Left cardiac atrium (tissue), 4 donors: ENCODE data around the gene RNF166. TPM values are rescaled to one million over a fixed set of nuclear protein-coding genes. Genes with fewer than 3 reads are reported as not detected.
"Not testable (repeated sequence)": the region's sequence is repeated elsewhere in the genome, so short reads cannot be mapped to it uniquely, and the experiment has no call there.

ENCODE experiments used
- ATAC-seq, 2 donors: fragments of 200-7000 bp; cut with Tn5 transposase; one replicate each; pipeline ENCODE4 v1.9.1; 2020; ENCODE audit warnings: mild to moderate bottlenecking in 2 of 2, moderate library complexity in 2 of 2
- DNase-seq: peaks from one replicate; pipeline ENCODE4 v3.0.0-alpha.2; 2020
- intact Hi-C, 2 donors: fragments of 100-400 bp; cut with DNase I; formaldehyde crosslinking; loops; one replicate each; pipeline versions ENCODE4 v1.14.1 to v1.15.1; 2022 to 2023
- total RNA-seq, 2 donors: library from RNA; stranded (reverse); fragmentation: NEBNext Ultra II Directional; extraction: Animal tissue kit (Norgen Biotek cat#: 25700); gene quantifications; one replicate each; pipeline ENCODE4 v1.2.1, GENCODE V29; 2021
- donor health status: DM: no; HTN: yes; CAD: no.
- donor health status: DM: no; HTN: yes; CAD: no; lungs with severe emphysema.
- donor health status: DM: yes; HTN: yes; CAD: no.
- donor health status: Dilated cardiomyopathy.

Gene RNF166
- total RNA-seq, 2 donors from 2014 or later, result 18.3 to 20.1 TPM

DNA sequence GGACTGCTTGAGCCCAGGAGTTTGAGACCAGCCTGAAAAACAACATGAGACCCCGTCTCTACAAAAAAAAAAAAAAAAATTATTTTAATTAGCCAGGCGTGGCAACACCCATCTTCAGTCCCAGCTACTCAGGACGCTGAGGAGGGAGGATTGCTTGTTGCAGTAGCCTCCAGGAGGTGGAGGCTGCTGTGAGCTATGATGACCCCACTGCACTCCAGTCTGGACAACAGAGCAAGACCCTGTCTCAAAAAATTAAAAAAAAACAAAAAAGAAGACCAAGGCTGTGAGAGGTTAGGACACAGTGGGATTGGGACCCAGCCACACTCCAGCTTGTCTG is 18.6 kb downstream of the RNF166 start:
- intact Hi-C loops, result no loop called here
- ATAC-seq (no peak), DNase-seq (no peak)

GRCh38 chr16:88687254-88687576 is 19.0 kb downstream of the RNF166 start:
- DNase-seq (no peak), ATAC-seq (no peak)
- intact Hi-C loops, result no loop called here

DNA sequence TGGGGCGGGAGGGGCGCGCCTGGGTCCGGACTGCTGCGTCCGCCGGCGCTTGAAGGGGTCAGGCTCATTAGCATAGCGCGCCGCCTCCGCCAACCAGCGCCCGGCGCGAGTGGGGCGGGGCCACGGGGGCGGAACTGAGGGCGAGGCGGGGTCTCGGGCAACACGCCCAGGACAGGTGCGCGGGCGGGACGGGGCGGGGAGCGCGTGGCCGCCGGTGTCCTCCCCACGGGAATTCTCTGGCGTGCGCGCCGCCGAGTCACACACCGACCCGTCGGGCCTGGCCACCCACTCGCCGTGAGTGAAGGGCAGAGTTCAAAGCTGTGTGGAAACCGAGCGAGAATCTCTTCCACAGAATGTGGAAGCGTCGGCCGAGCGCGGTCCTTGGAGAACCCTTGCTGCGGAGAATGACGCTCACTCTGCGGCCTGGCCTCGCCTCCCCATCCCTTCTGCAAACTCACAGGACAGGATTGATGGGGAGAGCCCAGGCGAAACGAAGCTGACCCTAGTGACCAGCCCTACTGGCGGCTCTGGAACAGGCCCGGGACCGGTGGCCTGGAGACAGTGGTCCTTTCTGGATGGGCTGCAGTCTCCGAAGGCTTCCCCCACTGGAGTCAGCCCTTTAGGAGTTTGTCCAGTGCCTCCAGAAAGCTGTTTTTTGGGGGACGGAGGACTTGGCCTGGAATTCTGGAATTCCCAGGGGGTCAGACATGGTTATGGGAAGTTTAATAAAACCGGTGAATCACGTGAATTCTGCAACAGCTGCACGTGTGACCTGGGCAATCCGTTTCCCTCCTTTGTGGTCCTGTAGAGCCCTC is 19.6 kb downstream of the RNF166 start, which contains the start of gene SNAI3:
TSS of gene SNAI3 (minus strand) at position 69 of the 815 bp plus-strand sequence. CDS start 101 bp downstream, outside the sequence.
- DNase-seq, result peak; percentile 86
- intact Hi-C loops, result no loop called here
- ATAC-seq, result peak; percentile 90 to 92

GRCh38 chr16:88686062-88686438 is 20.2 kb downstream of the RNF166 start:
- intact Hi-C loops, result no loop called here
- ATAC-seq (peak; percentile 24 to 28), DNase-seq (no peak)

GRCh38 chr16:88685156-88686061 is 20.8 kb downstream of the RNF166 start:
- no peak for DNase-seq

GRCh38 chr16:88684569-88685155 is 21.5 kb downstream of the RNF166 start:
- DNase-seq (no peak), ATAC-seq (no peak)
- intact Hi-C loops, result no loop called here

More at GRCh38 chr16:88685156-88686061, 20.8 kb downstream of the RNF166 start:
- peak in 1 of 2 donors; percentile 1 for ATAC-seq
- intact Hi-C loops, result no loop called here

DNA sequence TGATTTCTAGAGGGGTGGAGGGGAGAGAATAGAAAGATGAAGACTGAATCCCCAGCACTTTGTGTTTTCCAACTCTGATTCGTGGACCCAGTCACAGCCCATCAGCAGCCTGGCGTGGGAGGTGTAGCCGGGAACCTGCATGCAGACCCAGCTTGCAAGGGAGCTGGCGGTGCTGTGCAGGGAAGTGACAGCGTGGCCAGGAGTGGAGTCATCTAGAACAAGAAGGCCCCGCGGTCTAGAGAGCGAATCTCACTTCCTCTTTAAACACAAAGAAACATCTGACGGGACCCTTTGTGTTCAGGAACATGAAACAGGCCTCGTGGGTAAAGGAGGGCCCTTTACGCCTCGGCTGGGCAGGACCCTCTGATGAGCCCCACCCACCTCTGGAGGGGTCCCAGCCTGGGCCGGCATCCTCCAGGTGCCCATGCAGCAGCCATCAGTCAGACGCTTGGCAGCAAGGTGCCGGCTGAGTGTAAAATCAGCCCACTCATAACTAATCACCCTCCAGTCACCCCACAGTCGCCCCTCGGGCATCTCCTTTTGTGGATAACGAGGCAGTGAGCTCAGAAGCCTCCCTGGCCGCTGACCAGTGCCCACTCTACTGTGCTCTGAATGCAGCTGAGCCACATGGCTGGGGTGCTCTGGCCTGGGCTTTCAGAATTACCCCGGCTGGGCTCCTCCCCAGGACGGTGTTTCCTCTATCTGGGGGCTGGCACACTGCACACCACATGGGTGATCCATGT is 24.3 kb downstream of the RNF166 start:
- intact Hi-C loops, result no loop called here
- DNase-seq, result no peak

DNA sequence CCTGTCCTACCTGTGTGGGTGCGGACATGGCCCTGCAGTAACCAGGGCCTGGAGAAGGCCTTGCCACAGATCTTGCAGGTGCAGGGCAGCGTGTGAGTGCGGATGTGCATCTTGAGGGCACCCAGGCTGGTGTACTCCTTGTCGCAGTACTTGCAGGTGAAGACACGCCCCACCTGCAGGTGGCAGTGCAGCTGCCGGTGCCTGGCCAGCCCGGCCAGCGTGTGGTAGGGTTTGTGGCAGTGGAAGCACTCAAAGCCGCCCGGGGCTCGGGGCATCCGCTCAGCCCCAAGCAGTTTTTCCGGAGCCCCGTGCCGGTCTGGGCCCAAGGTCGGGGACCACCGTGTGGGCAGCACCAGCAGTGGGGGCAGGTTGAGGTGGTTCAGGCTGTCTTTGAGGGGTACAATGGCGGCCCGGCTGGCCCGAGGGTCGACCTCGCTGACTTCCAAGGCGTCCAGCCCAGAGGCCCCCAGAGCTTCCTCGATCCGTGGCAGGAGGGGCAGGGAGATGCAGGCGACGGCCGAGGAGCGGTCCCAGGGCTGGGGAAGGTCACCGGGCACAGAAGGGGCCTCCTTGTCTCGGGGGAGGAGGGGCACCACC is 25.0 kb downstream of the RNF166 start:
- DNase-seq, result no peak
- intact Hi-C loops, result no loop called here
- no peak for ATAC-seq

More for the DNA sequence above, 24.3 kb downstream of the RNF166 start:
- peak in 1 of 2 donors; percentile 6 for ATAC-seq

- DNase-seq (no peak), ATAC-seq (no peak)
- intact Hi-C loops, result no loop called here
These were observed 25.6 kb downstream of the RNF166 start for GRCh38 chr16:88680554-88681083.

DNA sequence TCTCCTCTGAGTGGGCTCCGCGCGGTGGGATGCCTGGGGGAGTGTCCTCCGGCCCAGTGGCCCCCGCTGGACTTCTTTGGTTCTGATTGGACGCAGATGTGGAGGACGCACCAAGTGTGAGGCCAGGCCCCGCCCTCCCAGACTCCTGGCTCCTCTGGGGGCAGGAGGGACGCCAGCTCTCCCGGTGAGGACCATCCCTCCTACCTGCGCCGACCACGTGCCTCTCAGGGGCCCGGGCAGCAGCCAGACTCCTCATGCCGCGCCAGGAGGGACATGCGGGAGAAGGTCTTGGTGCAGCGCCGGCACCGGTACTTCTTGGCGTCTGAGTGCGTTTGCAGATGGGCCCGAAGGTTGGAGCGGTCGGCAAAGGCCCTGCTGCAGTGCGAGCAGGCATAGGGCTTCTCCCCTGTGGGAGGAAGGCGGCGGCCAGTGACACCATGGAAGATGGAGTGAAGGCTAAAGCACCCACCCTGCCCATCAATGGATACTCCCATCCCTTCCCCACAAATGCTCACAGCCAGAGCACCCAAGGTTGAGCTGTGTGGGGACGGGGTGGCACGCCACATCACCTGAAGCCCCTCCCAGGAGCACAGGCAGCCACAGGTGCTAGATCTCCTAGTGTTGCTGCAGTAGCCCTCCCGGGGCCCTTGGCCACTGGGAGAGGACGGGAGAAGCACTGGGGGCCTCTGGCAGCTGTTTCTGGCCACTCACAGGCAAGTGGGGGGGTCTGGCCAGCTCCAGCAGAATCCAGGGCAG is 27.8 kb downstream of the RNF166 start:
- intact Hi-C loops, result no loop called here
- ATAC-seq (no peak), DNase-seq (no peak)

- ATAC-seq, result no peak
- intact Hi-C loops, result no loop called here
- DNase-seq, result no peak
These were observed 28.5 kb downstream of the RNF166 start for GRCh38 chr16:88677721-88678120.

GRCh38 chr16:88676502-88677242 is 29.5 kb downstream of the RNF166 start:
- DNase-seq (no peak), ATAC-seq (no peak)
- intact Hi-C loops, result no loop called here

DNA sequence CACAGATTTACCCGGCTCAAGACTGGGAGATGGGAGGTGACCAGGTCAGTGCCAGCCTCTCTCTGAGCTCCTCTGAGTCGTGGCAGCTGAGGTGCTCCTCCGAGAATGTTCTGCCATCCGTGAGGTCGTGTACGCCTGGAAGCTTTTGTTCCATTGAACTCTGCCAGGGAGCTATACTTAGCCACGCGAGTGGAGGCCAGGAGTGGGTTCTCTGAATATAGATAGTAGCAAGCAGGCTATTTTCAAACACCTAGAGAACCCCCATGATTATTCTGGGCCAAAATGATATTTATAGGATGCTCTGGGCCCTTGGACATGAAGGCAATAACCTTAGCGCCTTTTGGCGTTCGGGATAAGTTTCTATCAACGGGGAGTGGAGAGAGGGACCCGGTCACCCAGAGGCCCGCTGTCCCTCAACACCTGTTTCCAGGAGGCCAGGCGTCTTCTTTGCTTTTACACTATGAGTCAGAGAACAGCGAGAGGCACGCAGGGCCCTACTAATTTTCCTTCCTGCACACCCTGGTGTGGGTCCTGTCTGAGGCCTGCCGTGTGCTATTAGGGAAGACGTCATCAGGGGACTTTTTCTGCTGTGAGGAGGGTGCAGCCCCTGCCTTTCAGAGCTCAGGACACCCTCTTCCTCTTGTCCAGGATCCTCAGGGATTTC is 32.4 kb downstream of the RNF166 start:
- ATAC-seq, result peak; percentile 44 to 78
- intact Hi-C loops, result no loop called here
- DNase-seq, result no peak

DNA sequence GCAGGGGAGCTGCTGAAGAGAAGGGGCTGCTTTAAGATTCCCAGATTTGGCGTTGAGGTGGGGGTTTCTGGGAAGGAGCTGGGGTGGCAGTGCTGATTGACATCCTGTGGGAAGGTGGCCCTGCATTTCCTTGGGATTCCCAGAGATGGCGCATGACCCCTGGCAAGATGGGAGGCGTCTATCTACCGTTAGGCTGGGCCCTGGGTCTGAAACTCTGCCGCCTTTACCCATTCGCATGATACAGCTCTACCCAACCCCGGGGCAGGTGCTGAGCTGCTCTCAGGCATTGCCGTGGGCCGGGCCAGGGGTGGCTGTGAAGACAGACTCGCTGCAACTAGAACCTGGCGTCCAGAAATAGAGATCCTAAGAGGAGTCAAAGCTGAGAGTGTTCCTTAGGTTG is 33.4 kb downstream of the RNF166 start:
- no peak for ATAC-seq
- DNase-seq, result no peak
- intact Hi-C loops, result no loop called here

DNA sequence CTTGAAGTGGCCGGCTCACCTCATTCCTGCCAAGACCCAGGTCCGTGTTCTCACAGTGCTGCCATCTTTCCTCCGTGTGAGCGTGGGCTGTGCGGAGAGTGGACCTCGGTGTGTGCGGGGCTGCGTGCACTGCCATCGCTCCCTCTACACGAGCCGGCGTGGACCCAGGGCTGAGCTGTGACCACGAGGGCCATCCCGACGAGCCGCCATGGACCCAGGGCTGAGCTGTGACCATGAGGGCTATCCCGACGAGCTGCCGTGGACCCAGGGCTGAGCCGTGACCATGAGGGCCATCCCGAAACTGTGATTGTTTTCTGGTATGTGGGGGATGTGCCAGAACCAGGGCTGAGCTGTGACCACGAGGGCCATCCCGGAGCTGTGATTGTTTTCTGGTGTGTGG is 34.4 kb downstream of the RNF166 start:
- no peak for DNase-seq
- intact Hi-C loops, result no loop called here
- ATAC-seq, result no peak

DNA sequence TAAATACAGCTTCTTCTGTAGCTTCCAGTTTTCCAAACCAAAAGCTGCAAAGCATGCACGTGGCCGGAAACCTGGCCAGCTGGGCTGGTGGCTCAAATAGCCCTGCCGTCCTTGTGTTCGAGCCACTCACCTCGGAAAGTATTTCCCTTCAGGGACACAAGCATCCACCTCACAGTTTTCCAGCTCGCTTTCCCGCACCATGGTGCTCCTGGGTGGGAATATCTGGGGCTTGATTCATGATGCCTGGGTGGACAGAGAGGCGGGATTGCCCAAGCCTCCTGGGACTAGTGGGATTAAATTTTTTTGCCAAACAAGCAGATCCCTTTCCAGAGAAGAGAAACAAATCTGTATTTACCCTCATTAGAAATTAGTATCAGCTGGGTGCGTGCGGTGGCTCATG is 36.2 kb downstream of the RNF166 start:
- ATAC-seq (no peak), DNase-seq (no peak)
- intact Hi-C loops, result no loop called here

GRCh38 chr16:88669493-88669892 is 36.7 kb downstream of the RNF166 start:
- DNase-seq, ATAC-seq, intact Hi-C loops: not testable (repeated sequence)
